NCI-H1930 (cell line): ENCODE data around the gene ZNF728.
"Not testable (repeated sequence)": the region's sequence is repeated elsewhere in the genome, so short reads cannot be mapped to it uniquely, and the experiment has no call there.

Experiments used
- DNase-seq, 2 experiments: peaks; one replicate each; lab custom pipeline; 2025; lab: John Stamatoyannopoulos, UW

The ZNF728 gene

GRCh38 chr19:23002690-23003422 is at the start of gene ZNF728:
ZNF728 (minus strand) TSS chr19:23003176; CDS start chr19:23003030, 146 bp downstream.
- DNase-seq = peak in 1 of 2 experiments; percentile 1

DNA sequence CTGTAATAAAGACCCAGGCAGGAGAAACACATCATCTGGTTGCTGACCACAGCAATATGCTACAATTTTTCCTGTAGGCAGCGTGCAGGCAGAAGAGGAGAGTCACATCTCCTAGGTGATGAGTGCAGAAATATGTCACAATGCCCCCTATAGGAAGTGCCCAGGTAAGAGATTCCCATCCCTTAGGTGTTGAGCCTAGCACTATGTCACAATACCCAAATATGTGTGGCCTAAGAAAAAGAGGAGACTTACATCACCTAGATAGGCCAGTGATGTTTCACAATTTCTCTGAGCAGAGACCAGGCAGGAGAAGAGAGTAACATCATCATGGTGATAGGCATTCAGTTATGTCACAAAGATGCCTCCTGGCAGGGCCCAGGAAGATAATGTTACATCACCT is 49.4 kb upstream of the ZNF728 start:
- no peak for DNase-seq

- DNase-seq = no peak
These were observed 46.3 kb upstream of the ZNF728 start for GRCh38 chr19:23049256-23049655.

GRCh38 chr19:23046743-23047142 is 43.8 kb upstream of the ZNF728 start:
- no peak for DNase-seq

DNA sequence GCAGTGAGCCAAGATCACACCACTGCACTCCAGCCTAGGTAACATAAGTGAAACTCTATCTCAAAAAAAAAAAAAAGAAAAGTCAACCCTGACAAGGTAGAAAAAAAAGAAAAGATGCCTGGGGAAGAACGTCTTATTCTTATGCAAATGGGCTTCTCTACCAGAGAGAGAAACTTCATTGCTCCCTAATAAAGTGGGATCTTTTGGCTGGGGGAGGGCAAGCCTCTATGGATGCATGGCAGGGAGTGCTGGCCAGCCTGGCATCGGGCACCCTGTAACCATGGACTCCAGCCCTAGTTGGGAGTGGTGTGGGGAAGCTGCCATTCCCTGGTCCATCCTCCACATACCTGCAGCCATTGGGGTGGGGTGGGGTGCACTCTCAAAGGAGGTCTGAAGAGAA is 30.7 kb upstream of the ZNF728 start:
- no peak for DNase-seq

DNA sequence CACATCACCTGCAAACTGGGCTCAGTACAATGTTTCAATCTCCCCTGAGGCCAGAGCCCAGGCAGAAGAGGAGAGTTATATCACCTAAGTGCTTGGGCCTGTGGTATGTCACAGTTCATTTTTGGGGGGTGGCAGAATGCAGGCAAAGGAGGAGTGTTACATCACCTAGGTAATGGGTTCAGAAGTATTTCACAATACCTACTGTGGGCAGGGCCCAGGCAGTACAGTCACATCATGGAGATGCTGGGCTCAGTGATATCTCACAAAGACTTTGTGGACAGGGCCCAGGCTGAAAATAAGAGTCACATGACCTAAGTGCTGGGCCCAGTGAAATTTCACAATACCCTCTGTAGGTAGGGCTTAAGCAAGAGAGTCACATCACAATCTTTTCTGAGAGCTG is 12.7 kb upstream of the ZNF728 start:
- DNase-seq = no peak

GRCh38 chr19:22994957-22995356 is 8.0 kb downstream of the ZNF728 start:
- DNase-seq = not testable (repeated sequence)

- no peak for DNase-seq
These were observed 26.7 kb downstream of the ZNF728 start for GRCh38 chr19:22976248-22976647.

- DNase-seq = not testable (repeated sequence)
These were observed 27.3 kb downstream of the ZNF728 start for GRCh38 chr19:22975546-22976136.

GRCh38 chr19:22945560-22945959 is 57.4 kb downstream of the ZNF728 start:
- DNase-seq = peak in 1 of 2 experiments; percentile 9

DNA sequence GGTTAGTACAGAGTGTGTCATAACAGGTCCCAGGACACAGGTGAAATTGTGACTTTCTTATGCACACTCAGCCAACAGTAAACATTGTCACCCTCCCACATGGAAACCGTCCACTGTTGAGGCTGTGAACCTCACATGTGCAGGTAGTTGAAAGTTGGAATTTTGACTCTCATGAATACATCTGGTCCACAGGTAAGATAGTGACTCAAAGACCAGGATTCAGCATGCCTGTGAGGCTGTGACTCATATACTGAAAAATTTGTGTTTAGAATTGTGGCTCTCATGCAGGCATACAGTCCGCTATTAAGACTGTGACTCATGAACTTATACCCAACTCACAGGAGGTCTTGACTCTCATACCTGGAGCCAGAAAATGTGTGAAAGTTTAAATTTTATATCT is 67.8 kb downstream of the ZNF728 start:
- DNase-seq = no peak

DNA sequence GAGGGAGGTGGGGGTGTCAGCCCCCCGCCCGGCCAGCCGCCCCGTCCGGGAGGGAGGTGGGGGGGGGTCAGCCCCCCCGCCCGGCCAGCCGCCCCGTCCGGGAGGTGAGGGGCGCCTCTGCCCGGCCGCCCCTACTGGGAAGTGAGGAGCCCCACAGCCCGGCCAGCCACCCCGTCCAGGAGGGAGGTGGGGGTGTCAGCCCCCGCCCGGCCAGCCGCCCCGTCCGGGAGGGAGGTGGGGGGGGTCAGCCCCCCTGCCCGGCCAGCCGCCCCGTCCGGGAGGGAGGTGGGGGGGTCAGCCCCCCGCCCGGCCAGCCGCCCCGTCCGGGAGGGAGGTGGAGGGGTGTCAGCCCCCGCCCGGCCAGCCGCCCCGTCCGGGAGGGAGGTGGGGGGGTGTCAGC is 75.4 kb downstream of the ZNF728 start:
- not testable (repeated sequence) for DNase-seq

- not testable (repeated sequence) for DNase-seq
These were observed 77.8 kb downstream of the ZNF728 start for GRCh38 chr19:22925181-22925580.
